H1 (cell line): ENCODE data around the gene INPP5B. TPM values are rescaled to one million over a fixed set of nuclear protein-coding genes. Genes with fewer than 3 reads are reported as not detected.

Experiments
- CTCF ChIA-PET: fragments of 300-600 bp; sonication (Branson Sonifier 250); formaldehyde crosslinking; loops from one replicate; lab custom pipeline; 2021; ENCODE audit not compliant: partially characterized antibody; lab: Charles Lee
- POLR2A ChIA-PET: fragments of 300-600 bp; sonication (Branson Sonifier 250); formaldehyde crosslinking; loops from one replicate; lab custom pipeline; 2021; ENCODE audit warnings: inconsistent platforms; ENCODE audit not compliant: partially characterized antibody; lab: Charles Lee
- DNase-seq, 2 experiments: peaks; one replicate each; pipeline versions ENCODE4 v3.0.0 to v3.0.0-alpha.2; 2010 to 2022; ENCODE audit warnings: low spot score in 2 of 2, low read depth in 1 of 2, mixed read lengths in 1 of 2
- FAIRE-seq: peaks from 2 replicates; lab custom pipeline; 2011; peaks lifted over from hg19 to GRCh38; lab: Jason Lieb, UNC
- H2AFZ ChIP-seq: 2 replicates; pipeline ENCODE4 v1.8.1; 2012; ENCODE audit warnings: low read length, inconsistent platforms
- H2AK5ac ChIP-seq: 2 replicates; pipeline ENCODE4 v1.6.1; 2013; ENCODE audit warnings: low read depth, low read length
- H2BK120ac ChIP-seq: replicated peaks from 2 replicates; pipeline ENCODE3; 2013; ENCODE audit warnings: low read depth, low read length, inconsistent platforms
- H2BK12ac ChIP-seq: 2 replicates; pipeline ENCODE4 v1.6.1; 2013; ENCODE audit warnings: low read depth, low read length
- H2BK15ac ChIP-seq: 2 replicates; pipeline ENCODE4 v1.6.1; 2013; ENCODE audit warnings: low read length
- H2BK20ac ChIP-seq: 2 replicates; pipeline ENCODE4 v1.6.1; 2013; ENCODE audit warnings: low read length
- H2BK5ac ChIP-seq: 2 replicates; pipeline ENCODE4 v1.6.1; 2013; ENCODE audit warnings: low read depth, low read length
- H3K14ac ChIP-seq: 2 replicates; pipeline ENCODE4 v1.6.1; 2013; ENCODE audit warnings: inconsistent platforms; ENCODE audit not compliant: insufficient read length
- H3K18ac ChIP-seq: 2 replicates; pipeline ENCODE4 v1.6.1; 2013; ENCODE audit warnings: low read length; ENCODE audit errors: extremely low read depth
- H3K23ac ChIP-seq: 2 replicates; pipeline ENCODE4 v1.6.1; 2013; ENCODE audit warnings: inconsistent platforms; ENCODE audit not compliant: insufficient read length
- H3K23me2 ChIP-seq: 2 replicates; pipeline ENCODE4 v1.6.1; 2013; ENCODE audit warnings: low read depth, low read length
- H3K27ac ChIP-seq: 2 replicates; pipeline ENCODE4 v1.6.1; 2011; ENCODE audit warnings: low read depth, low read length, inconsistent platforms
- H3K27me3 ChIP-seq, 4 experiments: replicated peaks in 1 of 4; 1 replicate in 1 of 4; 2 replicates in 3 of 4; pipeline versions ENCODE4 v1.6.1 to v1.8.1; 2011 to 2013; ENCODE audit warnings: low read length in 3 of 4, mild to moderate bottlenecking in 3 of 4, inconsistent platforms in 2 of 4, mixed read lengths in 2 of 4, moderate library complexity in 1 of 4; ENCODE audit not compliant: control insufficient read depth in 3 of 4, insufficient read depth in 3 of 4; ENCODE audit errors: extremely low read depth in 1 of 4
- H3K36me3 ChIP-seq, 4 experiments: 2 replicates each; pipeline versions ENCODE4 v1.6.1 to v1.8.1; 2011 to 2013; ENCODE audit warnings: mild to moderate bottlenecking in 4 of 4, low read length in 3 of 4, moderate library complexity in 2 of 4, control low read depth in 1 of 4, inconsistent platforms in 1 of 4; ENCODE audit not compliant: insufficient read depth in 4 of 4, control insufficient read depth in 2 of 4
- H3K4ac ChIP-seq: replicated peaks from 2 replicates; pipeline ENCODE3; 2013; ENCODE audit warnings: low read length, low read depth, mixed read lengths, inconsistent platforms; ENCODE audit not compliant: insufficient read length
- H3K4me1 ChIP-seq, 4 experiments: replicated peaks in 1 of 4; 1 replicate in 1 of 4; 2 replicates in 3 of 4; pipeline versions ENCODE4 v1.6.1 to v1.8.1; 2011 to 2013; ENCODE audit warnings: low read length in 3 of 4, inconsistent platforms in 2 of 4, mixed read lengths in 1 of 4; ENCODE audit not compliant: insufficient read depth in 4 of 4, control insufficient read depth in 3 of 4
- H3K4me2 ChIP-seq, 2 experiments: 2 replicates each; pipeline versions ENCODE4 v1.6.1 to v1.8.1; 2011 to 2013; ENCODE audit warnings: low read depth in 2 of 2, low read length in 2 of 2, control low read depth in 1 of 2, inconsistent platforms in 1 of 2, mild to moderate bottlenecking in 1 of 2; ENCODE audit not compliant: insufficient read depth in 1 of 2
- H3K4me3 ChIP-seq, 4 experiments: fragments of 200-600, 300-600 bp in 1 of 4; sonication (generic), shearing (Covaris generic), sonication (Bioruptor Twin) in 1 of 4; 2 replicates each; pipeline versions ENCODE4 v1.5.1 to v1.8.1; 2011 to 2016; ENCODE audit warnings: low read length in 4 of 4, low read depth in 3 of 4, control low read depth in 2 of 4, inconsistent platforms in 2 of 4, mild to moderate bottlenecking in 2 of 4, mixed read lengths in 1 of 4, moderate library complexity in 1 of 4; ENCODE audit not compliant: insufficient read depth in 2 of 4; ENCODE audit errors: extremely low read depth in 1 of 4
- H3K56ac ChIP-seq: replicated peaks from 2 replicates; pipeline ENCODE3; 2013; ENCODE audit warnings: low read depth, mild to moderate bottlenecking, mixed read lengths, low read length, inconsistent platforms; ENCODE audit not compliant: insufficient read length
- H3K79me1 ChIP-seq: 2 replicates; pipeline ENCODE4 v1.6.1; 2013; ENCODE audit warnings: low read depth, low read length, control low read depth
- H3K79me2 ChIP-seq, 2 experiments: 2 replicates each; pipeline versions ENCODE4 v1.6.1 to v1.8.1; 2012 to 2013; ENCODE audit warnings: low read length in 2 of 2, mild to moderate bottlenecking in 2 of 2, inconsistent platforms in 1 of 2; ENCODE audit not compliant: insufficient read depth in 2 of 2, control insufficient read depth in 1 of 2
- H3K9ac ChIP-seq, 4 experiments: replicated peaks in 1 of 4; 1 replicate in 1 of 4; 2 replicates in 3 of 4; pipeline versions ENCODE4 v1.6.1 to v1.8.1; 2011 to 2013; ENCODE audit warnings: low read depth in 3 of 4, low read length in 3 of 4, control low read depth in 2 of 4, mild to moderate bottlenecking in 2 of 4, moderate library complexity in 2 of 4, inconsistent platforms in 1 of 4; ENCODE audit errors: extremely low read depth in 1 of 4
- H3K9me3 ChIP-seq, 2 experiments: 2 replicates each; pipeline versions ENCODE4 v1.6.1 to v1.8.1; 2012 to 2013; ENCODE audit warnings: mild to moderate bottlenecking in 2 of 2, moderate library complexity in 2 of 2, control low read depth in 1 of 2, inconsistent platforms in 1 of 2, low read depth in 1 of 2, low read length in 1 of 2, mixed read lengths in 1 of 2; ENCODE audit not compliant: insufficient read depth in 2 of 2
- H4K20me1 ChIP-seq, 2 experiments: replicated peaks in 1 of 2; 2 replicates each; pipeline versions ENCODE3 to v1.8.1; 2011 to 2013; ENCODE audit warnings: inconsistent platforms in 2 of 2, low read length in 2 of 2, mild to moderate bottlenecking in 1 of 2; ENCODE audit not compliant: insufficient read depth in 2 of 2, control insufficient read depth in 1 of 2
- H4K5ac ChIP-seq: 2 replicates; pipeline ENCODE4 v1.6.1; 2013; ENCODE audit warnings: low read length, low read depth, mixed read lengths, inconsistent platforms; ENCODE audit not compliant: insufficient read length
- H4K8ac ChIP-seq: 2 replicates; pipeline ENCODE4 v1.8.0; 2013; ENCODE audit warnings: mild to moderate bottlenecking, moderate library complexity, low read length, inconsistent platforms; ENCODE audit not compliant: insufficient read depth; ENCODE audit errors: extremely low read depth
- H4K91ac ChIP-seq: replicated peaks from 2 replicates; pipeline ENCODE3; 2013; ENCODE audit warnings: low read length, mixed read lengths, inconsistent platforms; ENCODE audit not compliant: insufficient read length
- BRCA1 ChIP-seq: IDR thresholded peaks from 2 replicates; pipeline ENCODE4 v1.6.1; 2012; ENCODE audit warnings: low read depth, low read length, improper control_type of control experiment
- CBX8 ChIP-seq: fragments of 300-800, 300-1000 bp; sonication (generic); IDR thresholded peaks from 2 replicates; pipeline ENCODE4 v1.7.1; 2016; ENCODE audit warnings: low read depth, low read length, borderline replicate concordance
- CREB1 ChIP-seq: IDR thresholded peaks from 2 replicates; pipeline ENCODE4 v1.6.1; 2012; ENCODE audit warnings: inconsistent platforms
- CTBP2 ChIP-seq: IDR thresholded peaks from 2 replicates; pipeline ENCODE4 v1.7.0; 2011; ENCODE audit warnings: borderline replicate concordance, mild to moderate bottlenecking, moderate library complexity, mixed read lengths, low read length; ENCODE audit not compliant: insufficient read depth, insufficient read length
- EGR1 ChIP-seq: IDR thresholded peaks from 2 replicates; pipeline ENCODE4 v1.6.1; 2011; ENCODE audit warnings: low read depth, low read length, borderline replicate concordance
- EP300 ChIP-seq, 2 experiments: IDR thresholded peaks; 1 replicate in 1 of 2; 2 replicates in 1 of 2; pipeline ENCODE4 v1.6.1; 2011 to 2012; ENCODE audit warnings: low read depth in 2 of 2, low read length in 2 of 2, mild to moderate bottlenecking in 2 of 2, borderline replicate concordance in 1 of 2, inconsistent platforms in 1 of 2, moderate library complexity in 1 of 2
- KDM1A ChIP-seq: fragments of 200-600, 300-600 bp; sonication (generic); IDR thresholded peaks from 2 replicates; pipeline ENCODE4 v1.7.1; 2016; ENCODE audit warnings: mild to moderate bottlenecking, low read length, borderline replicate concordance
- MAFK ChIP-seq: IDR thresholded peaks from 2 replicates; pipeline ENCODE4 v1.6.1; 2012; ENCODE audit warnings: low read depth, mild to moderate bottlenecking, improper control_type of control experiment, low read length
- POLR2A ChIP-seq, 2 experiments: IDR thresholded peaks; 1 replicate in 1 of 2; 2 replicates in 1 of 2; pipeline ENCODE4 v1.6.1; 2011; ENCODE audit warnings: low read depth in 2 of 2, low read length in 2 of 2, mild to moderate bottlenecking in 2 of 2; ENCODE audit errors: control extremely low read depth in 1 of 2
- RFX5 ChIP-seq: IDR thresholded peaks from 2 replicates; pipeline ENCODE4 v1.6.1; 2011; ENCODE audit warnings: low read depth, low read length, improper control_type of control experiment, borderline replicate concordance
- SIRT6 ChIP-seq: IDR thresholded peaks from one replicate; pipeline ENCODE4 v1.7.1; 2012; ENCODE audit warnings: low read length, inconsistent platforms
- SP4 ChIP-seq: IDR thresholded peaks from 2 replicates; pipeline ENCODE4 v1.6.1; 2012; ENCODE audit warnings: low read length, inconsistent platforms
- YY1 ChIP-seq: IDR thresholded peaks from 2 replicates; pipeline ENCODE4 v1.6.1; 2011; ENCODE audit warnings: low read depth, mild to moderate bottlenecking, low read length
- WGBS, 2 experiments: shearing (Covaris generic) in 1 of 2; methylation state at CpG; one replicate each; pipeline versions ENCODE4 v1.1.6 to v1.1.7; 2013 to 2015; ENCODE audit warnings: low lambda C conversion rate in 2 of 2, mixed read lengths in 2 of 2, inconsistent platforms in 1 of 2, low coverage in 1 of 2, missing lambda C conversion rate in 1 of 2; ENCODE audit not compliant: insufficient replicate concordance in 2 of 2, insufficient coverage in 1 of 2, insufficient read length in 1 of 2; ENCODE audit errors: extremely low coverage in 1 of 2, missing lambda C conversion rate in 1 of 2; 5-methylcytosine and 5-hydroxymethylcytosine counted together
- polyA plus RNA-seq, 7 experiments: library from polyadenylated mRNA; depleted of rRNA in 3 of 7; stranded (reverse) in 5 of 7; unstranded in 2 of 7; fragments of >200 nt in 5 of 7; fragments of 200-250 nt in 2 of 7; gene quantifications; 1 replicate in 5 of 7; 2 replicates in 1 of 7; 4 replicates in 1 of 7; pipeline versions ENCODE4 v1.2.1 to v1.2.3, GENCODE V29; 2011 to 2013; ENCODE audit warnings: missing spikeins in 2 of 7, mixed read lengths in 2 of 7
- total RNA-seq: library from RNA; stranded (reverse); fragmentation: NEBNext Ultra II Directional; extraction: Animal tissue kit (Norgen Biotek cat#: 25700); gene quantifications from 2 replicates; pipeline ENCODE4 v1.2.1, GENCODE V29; 2021
- TF ChIP-seq, protein P1 (sequence below): IDR thresholded peaks from 2 replicates; pipeline ENCODE4 v1.6.1; 2012; ENCODE audit warnings: low read length, inconsistent platforms

Gene INPP5B
- total and polyA plus RNA-seq, 2 of the 8 experiments (the other 6 are each of a cell fraction or from before 2014, with no cell fraction given) = 14.0 to 23.7 TPM

DNA sequence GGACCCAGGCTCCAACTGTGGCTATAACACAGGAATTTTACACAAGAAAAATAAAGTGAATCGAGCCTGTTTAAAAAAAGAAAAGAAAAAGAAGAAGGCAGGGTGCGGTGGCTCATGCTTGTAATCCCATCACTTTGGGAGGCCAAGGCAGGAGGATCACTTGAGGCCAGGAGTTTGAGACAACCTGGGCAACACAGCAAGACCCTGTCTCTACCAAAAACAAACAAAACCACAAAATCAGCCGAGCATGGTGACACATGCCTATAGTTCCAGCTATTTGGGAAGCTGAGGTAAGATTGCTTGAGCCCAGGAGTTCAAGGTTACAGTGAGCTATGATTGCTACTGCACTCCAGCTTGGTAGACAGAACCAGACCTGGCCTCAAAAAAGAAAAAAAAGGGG lies 105.2 kb downstream of the INPP5B start:
- ChIA-PET CTCF (interaction anchor here (0.7 to 1.2 kb wide), 2 partner anchors 30 to 371 kb away, joined by 3 read pairs; no protein-coding TSS in a partner anchor), POLR2A (interaction anchor here (1.5 kb wide), 1 partner anchor 18 kb away, joined by 3 read pairs; the partner anchor contains the start of gene MTF1)
- TF ChIP-seq SP4 (no peak), KDM1A (no peak), MAFK (no peak), CBX8 (no peak), POLR2A (IDR thresholded peaks at IDR 0.05; ENCODE audit: control extremely low read depth in 1 of 2, low read depth in 2 of 2, low read length in 2 of 2) (no peak), BRCA1 (no peak), YY1 (no peak), CTBP2 (no peak), EGR1 (no peak), EP300 (IDR thresholded peaks at IDR 0.05; ENCODE audit: borderline replicate concordance in 1 of 2, low read depth in 2 of 2, low read length in 2 of 2) (no peak), SIRT6 (no peak), CREB1 (no peak), RFX5 (no peak)
- TF ChIP-seq, protein P1, sequence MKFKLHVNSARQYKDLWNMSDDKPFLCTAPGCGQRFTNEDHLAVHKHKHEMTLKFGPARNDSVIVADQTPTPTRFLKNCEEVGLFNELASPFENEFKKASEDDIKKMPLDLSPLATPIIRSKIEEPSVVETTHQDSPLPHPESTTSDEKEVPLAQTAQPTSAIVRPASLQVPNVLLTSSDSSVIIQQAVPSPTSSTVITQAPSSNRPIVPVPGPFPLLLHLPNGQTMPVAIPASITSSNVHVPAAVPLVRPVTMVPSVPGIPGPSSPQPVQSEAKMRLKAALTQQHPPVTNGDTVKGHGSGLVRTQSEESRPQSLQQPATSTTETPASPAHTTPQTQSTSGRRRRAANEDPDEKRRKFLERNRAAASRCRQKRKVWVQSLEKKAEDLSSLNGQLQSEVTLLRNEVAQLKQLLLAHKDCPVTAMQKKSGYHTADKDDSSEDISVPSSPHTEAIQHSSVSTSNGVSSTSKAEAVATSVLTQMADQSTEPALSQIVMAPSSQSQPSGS = no peak

More for the DNA sequence above, 105.2 kb downstream of the INPP5B start:
- Histone ChIP-seq H3K79me1 (no peaks in the 10 kb centered on the region), H3K9ac (no peak overlapping the region), H4K20me1 (peaks cover 4 to 8% of the 10 kb centered on the region in 2 experiments), H2BK15ac (no peak overlapping the region), H3K23me2 (no peaks in the 10 kb centered on the region), H3K4me2 (no peak overlapping the region), H2BK120ac (no peak overlapping the region), H3K36me3 (peaks cover 5 to 20% (median 14%) of the 10 kb centered on the region in 4 experiments; a peak in 6 of 8 replicates), H3K18ac (no peak overlapping the region), H3K79me2 (peaks cover 0 to 2% of the 10 kb centered on the region in 2 experiments; a peak in 2 of 4 replicates), H3K9me3 (no peaks in the 10 kb centered on the region), H4K8ac (no peak overlapping the region), H3K23ac (no peak overlapping the region), H2AK5ac (no peak overlapping the region), H4K91ac (no peak overlapping the region), H3K27me3 (no peaks in the 10 kb centered on the region), H3K4ac (no peak overlapping the region), H2AFZ (no peak overlapping the region), H2BK20ac (no peak overlapping the region), H3K56ac (no peak overlapping the region), H3K4me1 (no peaks in the 10 kb centered on the region), H4K5ac (no peak overlapping the region), H3K14ac (no peak overlapping the region), H3K27ac (no peak overlapping the region), H2BK12ac (no peak overlapping the region), H3K4me3 (no peak overlapping the region), H2BK5ac (no peak overlapping the region)
- WGBS, 2 experiments = 91% methylated on average over 3 of the region's 3 CpGs; no CpG with 5 or more reads in 1 of the 2 experiments
- DNase-seq (no peak), FAIRE-seq (no peak)
